K562 (cell line): ENCODE data around the gene TRIM3.

ENCODE experiments used
- JUN ChIP-seq, 2 experiments: sonication (generic) in 1 of 2; formaldehyde crosslinking in 1 of 2; IDR thresholded peaks; 2 replicates each; pipeline versions ENCODE4 v1.6.1 to v1.8.0; 2012 to 2022; ENCODE audit warnings: borderline replicate concordance in 2 of 2, mild to moderate bottlenecking in 2 of 2, improper control_type of control experiment in 1 of 2, low read depth in 1 of 2, low read length in 1 of 2, missing genetic modification reagents in 1 of 2
- NFIC ChIP-seq: fragments of 450-650 bp; IDR thresholded peaks from 2 replicates; pipeline ENCODE4 v1.6.1; 2017; ENCODE audit warnings: mild to moderate bottlenecking, inconsistent platforms
- POLR2AphosphoS2 ChIP-seq: IDR thresholded peaks from 2 replicates; pipeline ENCODE4 v1.6.1; 2012; ENCODE audit warnings: low read length, improper control_type of control experiment
- RAD21 ChIP-seq, 2 experiments: fragments of 250-450 bp in 1 of 2; fragments of 450-650 bp in 1 of 2; sonication (Bioruptor Pico) in 1 of 2; formaldehyde crosslinking in 1 of 2; IDR thresholded peaks in 1 of 2; conservative IDR thresholded peaks in 1 of 2; 2 replicates each; pipeline versions ENCODE4 v1.4.0 to v1.8.0; 2020 to 2022; ENCODE audit warnings: mild to moderate bottlenecking in 2 of 2, moderate library complexity in 1 of 2
- TBP ChIP-seq: optimal IDR thresholded peaks from 2 replicates; pipeline ENCODE3; 2011; ENCODE audit warnings: low read depth, low read length, improper control_type of control experiment
- TOE1 ChIP-seq, 2 experiments: fragments of 450-650 bp in 1 of 2; sonication (generic) in 1 of 2; formaldehyde crosslinking in 1 of 2; IDR thresholded peaks; 2 replicates each; pipeline versions ENCODE4 v1.7.1 to v1.8.0; 2016 to 2022; ENCODE audit warnings: borderline replicate concordance in 2 of 2, mild to moderate bottlenecking in 2 of 2, antibody characterized with exemption in 1 of 2, inconsistent platforms in 1 of 2, low read depth in 1 of 2, missing genetic modification reagents in 1 of 2, moderate library complexity in 1 of 2
- ZNF197 ChIP-seq: fragments of 200-800 bp; sonication (Bioruptor generic); IDR thresholded peaks from 2 replicates; pipeline ENCODE4 v1.6.1; 2016; ENCODE audit warnings: low read depth, missing genetic modification characterization, missing compliant biosample characterization
- ZNF274 ChIP-seq: IDR thresholded peaks from 2 replicates; pipeline ENCODE4 v1.6.1; 2011; ENCODE audit warnings: low read depth, mild to moderate bottlenecking, low read length, moderate library complexity, borderline replicate concordance
- TF ChIP-seq, protein P1 (sequence below): sonication (generic); formaldehyde crosslinking; IDR thresholded peaks from 2 replicates; pipeline ENCODE4 v1.8.0; 2022; ENCODE audit warnings: mild to moderate bottlenecking, missing genetic modification reagents
- TF ChIP-seq, protein P2 (sequence below), 2 experiments: fragments of 150-350 bp in 1 of 2; IDR thresholded peaks; 2 replicates each; pipeline ENCODE4 v1.6.1; 2012 to 2016; ENCODE audit warnings: low read depth in 2 of 2, low read length in 2 of 2, mild to moderate bottlenecking in 1 of 2, moderate library complexity in 1 of 2
- TF ChIP-seq, protein P3 (sequence below): sonication (generic); formaldehyde crosslinking; IDR thresholded peaks from 2 replicates; pipeline ENCODE4 v1.8.0; 2022; ENCODE audit warnings: mild to moderate bottlenecking, missing genetic modification reagents
- TF ChIP-seq, protein P4 (sequence below), 3 experiments: IDR thresholded peaks in 2 of 3; conservative IDR thresholded peaks in 1 of 3; 2 replicates each; pipeline ENCODE4 v1.5.1; 2011 to 2012; ENCODE audit warnings: low read length in 3 of 3, mild to moderate bottlenecking in 3 of 3, control low read depth in 2 of 3, improper control_type of control experiment in 1 of 3, inconsistent platforms in 1 of 3, low read depth in 1 of 3, mixed read lengths in 1 of 3, moderate library complexity in 1 of 3; ENCODE audit not compliant: insufficient read depth in 2 of 3

DNA sequence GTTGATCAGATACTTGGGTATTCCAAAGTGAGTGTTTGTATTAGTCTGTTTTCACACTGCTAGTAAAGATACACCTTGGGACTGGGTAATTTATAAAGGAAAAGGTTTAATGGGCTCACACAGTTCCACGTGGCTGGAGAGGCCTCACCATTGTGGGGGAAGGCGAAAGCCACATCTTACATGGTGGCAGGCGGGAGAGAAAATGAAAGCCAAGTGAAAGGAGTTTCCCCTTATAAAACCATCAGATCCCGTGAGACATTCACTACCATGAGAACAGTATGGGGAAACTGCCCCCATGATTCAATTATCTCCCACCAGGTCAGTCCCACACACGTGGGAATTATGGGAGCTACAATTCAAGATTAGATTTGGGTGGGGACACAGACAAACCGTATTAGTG is 14.6 kb upstream of the TRIM3 start:
- TF ChIP-seq, protein P1, sequence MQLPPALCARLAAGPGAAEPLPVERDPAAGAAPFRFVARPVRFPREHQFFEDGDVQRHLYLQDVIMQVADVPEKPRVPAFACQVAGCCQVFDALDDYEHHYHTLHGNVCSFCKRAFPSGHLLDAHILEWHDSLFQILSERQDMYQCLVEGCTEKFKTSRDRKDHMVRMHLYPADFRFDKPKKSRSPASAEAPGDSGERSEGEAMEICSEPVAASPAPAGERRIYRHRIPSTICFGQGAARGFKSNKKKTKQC (CRISPR knock-in tag), result no peak
- TF ChIP-seq TBP (no peak), TOE1 (IDR thresholded peaks at IDR 0.05; ENCODE audit: borderline replicate concordance) (no peak), TOE1 (CRISPR knock-in tag; IDR thresholded peaks at IDR 0.05; ENCODE audit: borderline replicate concordance, low read depth) (no peak), ZNF274 (no peak), POLR2AphosphoS2 (no peak), NFIC (no peak), ZNF197 (CRISPR knock-in tag) (no peak), RAD21 (CRISPR knock-in tag; conservative IDR thresholded peaks at IDR 0.05 in 1 of 2, IDR thresholded peaks at IDR 0.05 in 1 of 2) (no peak), JUN (IDR thresholded peaks at IDR 0.05; ENCODE audit: borderline replicate concordance, low read depth, low read length) (no peak), JUN (CRISPR knock-in tag; IDR thresholded peaks at IDR 0.05; ENCODE audit: borderline replicate concordance) (no peak)
- TF ChIP-seq, protein P2, sequence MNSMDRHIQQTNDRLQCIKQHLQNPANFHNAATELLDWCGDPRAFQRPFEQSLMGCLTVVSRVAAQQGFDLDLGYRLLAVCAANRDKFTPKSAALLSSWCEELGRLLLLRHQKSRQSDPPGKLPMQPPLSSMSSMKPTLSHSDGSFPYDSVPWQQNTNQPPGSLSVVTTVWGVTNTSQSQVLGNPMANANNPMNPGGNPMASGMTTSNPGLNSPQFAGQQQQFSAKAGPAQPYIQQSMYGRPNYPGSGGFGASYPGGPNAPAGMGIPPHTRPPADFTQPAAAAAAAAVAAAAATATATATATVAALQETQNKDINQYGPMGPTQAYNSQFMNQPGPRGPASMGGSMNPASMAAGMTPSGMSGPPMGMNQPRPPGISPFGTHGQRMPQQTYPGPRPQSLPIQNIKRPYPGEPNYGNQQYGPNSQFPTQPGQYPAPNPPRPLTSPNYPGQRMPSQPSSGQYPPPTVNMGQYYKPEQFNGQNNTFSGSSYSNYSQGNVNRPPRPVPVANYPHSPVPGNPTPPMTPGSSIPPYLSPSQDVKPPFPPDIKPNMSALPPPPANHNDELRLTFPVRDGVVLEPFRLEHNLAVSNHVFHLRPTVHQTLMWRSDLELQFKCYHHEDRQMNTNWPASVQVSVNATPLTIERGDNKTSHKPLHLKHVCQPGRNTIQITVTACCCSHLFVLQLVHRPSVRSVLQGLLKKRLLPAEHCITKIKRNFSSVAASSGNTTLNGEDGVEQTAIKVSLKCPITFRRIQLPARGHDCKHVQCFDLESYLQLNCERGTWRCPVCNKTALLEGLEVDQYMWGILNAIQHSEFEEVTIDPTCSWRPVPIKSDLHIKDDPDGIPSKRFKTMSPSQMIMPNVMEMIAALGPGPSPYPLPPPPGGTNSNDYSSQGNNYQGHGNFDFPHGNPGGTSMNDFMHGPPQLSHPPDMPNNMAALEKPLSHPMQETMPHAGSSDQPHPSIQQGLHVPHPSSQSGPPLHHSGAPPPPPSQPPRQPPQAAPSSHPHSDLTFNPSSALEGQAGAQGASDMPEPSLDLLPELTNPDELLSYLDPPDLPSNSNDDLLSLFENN (IDR thresholded peaks at IDR 0.05; ENCODE audit: low read depth in 2 of 2, low read length in 2 of 2), result no peak
- TF ChIP-seq, protein P3, sequence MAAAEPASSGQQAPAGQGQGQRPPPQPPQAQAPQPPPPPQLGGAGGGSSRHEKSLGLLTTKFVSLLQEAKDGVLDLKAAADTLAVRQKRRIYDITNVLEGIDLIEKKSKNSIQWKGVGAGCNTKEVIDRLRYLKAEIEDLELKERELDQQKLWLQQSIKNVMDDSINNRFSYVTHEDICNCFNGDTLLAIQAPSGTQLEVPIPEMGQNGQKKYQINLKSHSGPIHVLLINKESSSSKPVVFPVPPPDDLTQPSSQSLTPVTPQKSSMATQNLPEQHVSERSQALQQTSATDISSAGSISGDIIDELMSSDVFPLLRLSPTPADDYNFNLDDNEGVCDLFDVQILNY, result no peak
- TF ChIP-seq, protein P4, sequence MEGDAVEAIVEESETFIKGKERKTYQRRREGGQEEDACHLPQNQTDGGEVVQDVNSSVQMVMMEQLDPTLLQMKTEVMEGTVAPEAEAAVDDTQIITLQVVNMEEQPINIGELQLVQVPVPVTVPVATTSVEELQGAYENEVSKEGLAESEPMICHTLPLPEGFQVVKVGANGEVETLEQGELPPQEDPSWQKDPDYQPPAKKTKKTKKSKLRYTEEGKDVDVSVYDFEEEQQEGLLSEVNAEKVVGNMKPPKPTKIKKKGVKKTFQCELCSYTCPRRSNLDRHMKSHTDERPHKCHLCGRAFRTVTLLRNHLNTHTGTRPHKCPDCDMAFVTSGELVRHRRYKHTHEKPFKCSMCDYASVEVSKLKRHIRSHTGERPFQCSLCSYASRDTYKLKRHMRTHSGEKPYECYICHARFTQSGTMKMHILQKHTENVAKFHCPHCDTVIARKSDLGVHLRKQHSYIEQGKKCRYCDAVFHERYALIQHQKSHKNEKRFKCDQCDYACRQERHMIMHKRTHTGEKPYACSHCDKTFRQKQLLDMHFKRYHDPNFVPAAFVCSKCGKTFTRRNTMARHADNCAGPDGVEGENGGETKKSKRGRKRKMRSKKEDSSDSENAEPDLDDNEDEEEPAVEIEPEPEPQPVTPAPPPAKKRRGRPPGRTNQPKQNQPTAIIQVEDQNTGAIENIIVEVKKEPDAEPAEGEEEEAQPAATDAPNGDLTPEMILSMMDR (IDR thresholded peaks at IDR 0.05 in 2 of 3, conservative IDR thresholded peaks at IDR 0.05 in 1 of 3; ENCODE audit: insufficient read depth in 2 of 3, low read depth in 1 of 3, low read length in 3 of 3), result no peak
